ENCODE results near the gene RNU4-1. TPM values are rescaled to one million over a fixed set of nuclear protein-coding genes. Genes with fewer than 3 reads are reported as not detected.

Gene RNU4-1
- total and polyA plus RNA-seq, 2 donors (not counting 3 experiments of a cell fraction or from before 2014, with no cell fraction given) = under 0.01 to 2,141 TPM

DNA sequence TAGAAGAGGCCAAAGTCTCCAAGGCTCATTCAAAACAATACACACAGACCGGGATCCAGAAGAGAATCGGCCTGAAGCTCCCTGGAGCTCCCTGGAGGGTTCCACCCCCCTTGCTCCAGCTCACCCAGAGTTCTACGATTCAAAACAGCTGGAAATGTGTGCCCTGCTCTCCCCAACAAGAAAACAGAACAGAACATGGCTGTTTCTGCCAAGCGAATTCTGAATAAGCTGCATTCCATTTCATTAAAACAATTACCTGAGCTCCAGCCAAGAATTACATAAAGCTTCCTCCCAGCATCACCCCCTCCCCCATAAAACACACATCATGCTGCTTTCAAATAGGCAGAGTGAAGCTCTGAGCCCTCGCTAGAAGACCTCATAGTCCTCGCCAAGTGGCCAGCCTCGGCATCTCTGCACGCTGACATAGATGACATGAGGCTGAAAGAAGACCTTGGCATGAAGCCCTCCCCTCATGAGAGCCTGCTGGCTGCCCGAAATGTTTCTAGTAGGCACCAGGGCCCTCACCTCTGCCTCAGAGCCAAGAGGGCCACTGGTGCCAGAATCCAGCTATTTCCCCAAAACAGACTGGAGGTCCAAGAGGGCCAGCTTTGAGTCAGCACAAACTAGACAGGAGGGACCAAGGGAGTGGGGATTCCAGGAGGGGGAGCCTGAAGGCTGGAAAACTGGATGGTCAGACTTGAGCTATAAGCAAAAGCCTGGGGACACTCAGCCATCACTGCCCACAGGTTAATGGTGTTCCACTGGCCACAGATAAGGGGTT lies 35.8 kb downstream of the RNU4-1 start:
- Histone ChIP-seq H3K4me2 (ENCODE audit: insufficient read depth, low read length) (peak overlapping the region; percentile 69), H3K9ac (replicated peaks; ENCODE audit: extremely low read depth, insufficient read depth, low read length) (peak overlapping the region; percentile 80), H3K36me3 (ENCODE audit: control insufficient read depth in 2 of 2, extremely low read depth in 1 of 2, insufficient read depth in 2 of 2, low read length in 2 of 2) (peaks cover 0 to 4% of the 10 kb centered on the region in 2 experiments), H2AFZ (ENCODE audit: low read depth, low read length) (no peak overlapping the region), H4K20me1 (replicated peaks; ENCODE audit: control insufficient read depth, extremely low read depth, insufficient read depth, low read length) (no peaks in the 10 kb centered on the region), H3K79me2 (ENCODE audit: control insufficient read depth, insufficient read depth, low read length) (peaks cover 88% of the 10 kb centered on the region), H3K4me1 (ENCODE audit: control insufficient read depth, extremely low read depth, insufficient read depth, low read length) (peaks cover 71% of the 10 kb centered on the region), H3K27me3 (ENCODE audit: control insufficient read depth in 2 of 2, insufficient read depth in 2 of 2, low read length in 2 of 2) (no peaks in the 10 kb centered on the region), H3K9me1 (replicated peaks; ENCODE audit: control insufficient read depth, extremely low read depth, insufficient read depth, low read length) (no peaks in the 10 kb centered on the region), H3K27ac (ENCODE audit: insufficient read depth, low read depth, low read length) (peak overlapping the region; percentile 96), H3K4me3 (replicated peaks in 1 of 3; ENCODE audit: insufficient read depth in 1 of 3, low read depth in 1 of 3, low read length in 3 of 3) (no peak overlapping the region), H3K9me3 (replicated peaks; ENCODE audit: control insufficient read depth, insufficient read depth, low read length) (no peaks in the 10 kb centered on the region)
- TSS peak; percentile 80 for BruUV-seq (replicated peaks)
- DNase-seq (ENCODE audit: low read depth, low spot score) (peak; percentile 98), FAIRE-seq (peak; percentile 98)
- intact Hi-C loops (cut with micrococcal nuclease) (loop anchor here (1.0 to 2.0 kb wide), 5 partner anchors 8 to 56 kb away; partner anchors contain the start of genes PXN and RPLP0), dilution Hi-C loops (cut with MboI; ENCODE audit: extremely low pct_ligation_motif_present, low sequenced_read_pairs) (no loop called here)
- ChIA-PET CTCF (interaction anchor here (0.7 to 33.5 kb wide), 10 partner anchors 0 to 139 kb away, joined by 3 to 1402 read pairs (median 4); partner anchors contain the start of genes PXN, RNU4-1, RNU4-2 and RPLP0), POLR2A (interaction anchor here (0.6 to 4.0 kb wide), 12 partner anchors 8 to 56 kb away, joined by 3 to 59 read pairs (median 12); partner anchors contain the start of genes PXN, RNU4-1, RNU4-2 and RPLP0)
- peak; percentile 24 for TF ChIP-seq POLR2A (IDR thresholded peaks at IDR 0.05; ENCODE audit: low read depth, low read length)
- TF ChIP-seq EZH2 (IDR thresholded peaks at IDR 0.05; ENCODE audit: borderline replicate concordance, low read depth, low read length, severe bottlenecking) = no peak
- peak; percentile 72 for TF ChIP-seq JUN (IDR thresholded peaks at IDR 0.05; ENCODE audit: borderline replicate concordance, insufficient read depth, insufficient read length, low read depth)
- peak; percentile 75 for TF ChIP-seq POLR2AphosphoS5 (IDR thresholded peaks at IDR 0.05; ENCODE audit: insufficient read depth, low read depth, low read length)
- TF ChIP-seq, protein P1, sequence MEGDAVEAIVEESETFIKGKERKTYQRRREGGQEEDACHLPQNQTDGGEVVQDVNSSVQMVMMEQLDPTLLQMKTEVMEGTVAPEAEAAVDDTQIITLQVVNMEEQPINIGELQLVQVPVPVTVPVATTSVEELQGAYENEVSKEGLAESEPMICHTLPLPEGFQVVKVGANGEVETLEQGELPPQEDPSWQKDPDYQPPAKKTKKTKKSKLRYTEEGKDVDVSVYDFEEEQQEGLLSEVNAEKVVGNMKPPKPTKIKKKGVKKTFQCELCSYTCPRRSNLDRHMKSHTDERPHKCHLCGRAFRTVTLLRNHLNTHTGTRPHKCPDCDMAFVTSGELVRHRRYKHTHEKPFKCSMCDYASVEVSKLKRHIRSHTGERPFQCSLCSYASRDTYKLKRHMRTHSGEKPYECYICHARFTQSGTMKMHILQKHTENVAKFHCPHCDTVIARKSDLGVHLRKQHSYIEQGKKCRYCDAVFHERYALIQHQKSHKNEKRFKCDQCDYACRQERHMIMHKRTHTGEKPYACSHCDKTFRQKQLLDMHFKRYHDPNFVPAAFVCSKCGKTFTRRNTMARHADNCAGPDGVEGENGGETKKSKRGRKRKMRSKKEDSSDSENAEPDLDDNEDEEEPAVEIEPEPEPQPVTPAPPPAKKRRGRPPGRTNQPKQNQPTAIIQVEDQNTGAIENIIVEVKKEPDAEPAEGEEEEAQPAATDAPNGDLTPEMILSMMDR (IDR thresholded peaks at IDR 0.05; ENCODE audit: extremely low read depth in 1 of 2, insufficient read depth in 1 of 2, low read depth in 1 of 2, low read length in 2 of 2) = no peak
- TF ChIP-seq, protein P2, sequence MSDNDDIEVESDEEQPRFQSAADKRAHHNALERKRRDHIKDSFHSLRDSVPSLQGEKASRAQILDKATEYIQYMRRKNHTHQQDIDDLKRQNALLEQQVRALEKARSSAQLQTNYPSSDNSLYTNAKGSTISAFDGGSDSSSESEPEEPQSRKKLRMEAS (IDR thresholded peaks at IDR 0.05; ENCODE audit: insufficient read depth, insufficient read length) = peak; percentile 18
- TF ChIP-seq FOS (IDR thresholded peaks at IDR 0.05; ENCODE audit: borderline replicate concordance, insufficient read depth, low read length) = peak; percentile 50
- peak; percentile 42 for TF ChIP-seq GATA2 (IDR thresholded peaks at IDR 0.05; ENCODE audit: insufficient read depth, insufficient read length, low read depth, low read length)
- no peak for TF ChIP-seq MYC (IDR thresholded peaks at IDR 0.05; ENCODE audit: low read depth, low read length)
